ENCODE measurements around the gene EIPR1.
"Not testable (repeated sequence)": the region's sequence is repeated elsewhere in the genome, so short reads cannot be mapped to it uniquely, and the experiment has no call there.

Gene EIPR1

GRCh38 chr2:3399829-3400228 lies 22.2 kb upstream of the EIPR1 start:
- DNase-seq, result no peak

GRCh38 chr2:3399381-3399780 lies 21.8 kb upstream of the EIPR1 start:
- DNase-seq, result no peak

GRCh38 chr2:3398857-3399256 lies 21.2 kb upstream of the EIPR1 start:
- DNase-seq, result no peak

GRCh38 chr2:3396920-3397559 lies 19.4 kb upstream of the EIPR1 start:
- DNase-seq, result no peak

- no peak for DNase-seq
These were observed 14.6 kb upstream of the EIPR1 start for GRCh38 chr2:3392216-3392615.

- no peak for DNase-seq
These were observed 12.4 kb upstream of the EIPR1 start for GRCh38 chr2:3390041-3390440.

- no peak for DNase-seq
These were observed 11.6 kb upstream of the EIPR1 start for GRCh38 chr2:3389193-3389592.

- DNase-seq, result no peak
These were observed 10.8 kb upstream of the EIPR1 start for GRCh38 chr2:3388412-3388738.

DNA sequence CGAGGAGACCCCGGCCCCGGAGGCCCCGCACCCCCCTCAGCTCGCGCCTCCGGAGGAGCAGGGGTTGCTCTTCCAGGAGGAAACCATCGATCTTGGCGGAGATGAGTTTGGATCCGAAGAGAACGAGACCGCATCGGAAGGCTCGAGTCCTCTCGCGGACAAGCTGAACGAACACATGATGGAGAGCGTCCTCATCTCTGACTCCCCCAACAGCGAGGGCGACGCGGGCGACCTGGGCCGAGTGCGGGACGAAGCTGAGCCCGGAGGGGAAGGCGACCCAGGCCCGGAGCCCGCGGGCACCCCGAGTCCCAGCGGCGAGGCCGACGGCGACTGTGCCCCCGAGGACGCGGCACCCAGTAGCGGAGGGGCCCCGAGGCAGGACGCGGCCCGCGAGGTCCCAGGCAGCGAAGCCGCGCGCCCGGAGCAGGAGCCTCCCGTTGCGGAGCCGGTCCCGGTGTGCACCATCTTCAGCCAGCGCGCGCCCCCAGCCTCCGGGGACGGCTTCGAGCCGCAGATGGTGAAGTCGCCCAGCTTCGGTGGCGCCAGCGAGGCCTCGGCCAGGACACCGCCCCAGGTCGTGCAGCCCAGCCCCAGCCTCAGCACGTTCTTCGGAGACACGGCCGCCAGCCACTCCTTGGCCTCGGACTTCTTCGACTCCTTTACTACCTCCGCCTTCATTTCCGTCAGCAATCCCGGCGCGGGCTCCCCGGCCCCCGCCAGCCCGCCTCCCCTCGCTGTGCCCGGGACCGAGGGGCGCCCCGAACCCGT lies 10.2 kb upstream of the EIPR1 start:
- no peak for DNase-seq

GRCh38 chr2:3387011-3387410 lies 9.4 kb upstream of the EIPR1 start:
- no peak for DNase-seq

DNA sequence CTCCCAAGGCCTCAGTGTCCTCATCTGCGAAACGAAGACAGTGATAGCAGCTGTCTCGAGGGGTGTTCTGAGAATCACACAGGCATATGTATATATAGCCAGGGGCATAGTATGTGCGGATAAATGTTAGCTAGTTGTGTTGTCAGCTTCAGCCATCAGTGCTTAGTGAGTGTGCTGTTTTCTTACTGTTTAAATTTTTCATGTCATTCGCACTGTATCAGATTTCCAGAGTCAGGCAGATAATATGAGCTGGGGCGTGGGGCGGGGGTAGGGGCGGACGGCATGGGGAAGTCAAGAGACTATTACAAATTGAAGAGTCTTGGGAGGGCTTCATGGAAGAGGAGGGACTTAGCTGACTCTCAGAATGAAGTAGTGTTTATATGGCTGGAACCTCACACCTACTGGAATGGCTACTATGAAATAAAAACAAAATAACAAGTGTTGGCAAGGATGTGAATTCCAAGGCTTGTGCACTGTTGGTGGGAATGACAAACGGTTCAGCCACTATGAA lies 8.9 kb upstream of the EIPR1 start:
- no peak for DNase-seq

GRCh38 chr2:3379647-3380534 lies 2.3 kb upstream of the EIPR1 start, which contains the start of gene TRAPPC12:
TSS of gene TRAPPC12 (plus strand) at chr2:3379694. CDS start at chr2:3387624, 7,930 bp downstream.
- DNase-seq, result peak; percentile 92

GRCh38 chr2:3379339-3379646 lies 1.7 kb upstream of the EIPR1 start:
- DNase-seq, result no peak

DNA sequence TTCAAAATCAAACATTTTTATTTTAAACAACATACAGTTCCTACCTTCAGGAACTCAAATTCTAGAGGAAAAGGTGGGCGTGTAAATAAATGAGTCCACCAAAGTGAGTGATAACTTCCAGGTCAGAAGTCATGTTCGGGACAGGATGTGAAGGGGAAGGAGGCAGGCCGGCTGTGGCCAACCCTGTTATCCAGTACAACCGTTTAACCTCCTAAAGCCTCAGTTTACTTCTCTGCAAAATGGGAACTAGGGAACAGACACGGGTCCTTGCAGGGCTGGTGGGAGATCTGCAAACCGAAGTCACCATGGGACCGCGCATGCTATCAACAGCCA lies 373 bp downstream of the EIPR1 start:
- peak; percentile 19 for DNase-seq

DNA sequence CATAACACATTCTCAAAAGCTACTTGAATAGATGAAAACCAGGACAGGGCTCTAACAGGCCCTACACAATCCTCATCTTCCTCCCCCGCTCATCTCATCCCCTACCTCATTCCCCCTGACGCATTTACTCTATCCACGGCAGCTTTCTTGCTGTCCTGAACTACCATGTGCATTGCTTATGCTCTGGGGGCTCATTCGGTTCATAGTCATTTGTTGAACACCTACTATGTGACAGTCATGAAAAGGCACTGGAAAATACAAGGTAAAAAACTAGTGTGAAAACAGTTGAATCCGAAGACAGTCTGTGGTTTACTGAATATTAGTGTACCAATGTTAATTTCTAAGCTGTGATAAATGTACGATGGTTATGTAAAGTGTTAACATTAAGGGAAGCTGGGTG lies 797 bp downstream of the EIPR1 start:
- DNase-seq, result no peak

- not testable (repeated sequence) for DNase-seq
These were observed 8.1 kb downstream of the EIPR1 start for GRCh38 chr2:3369340-3370181.

DNA sequence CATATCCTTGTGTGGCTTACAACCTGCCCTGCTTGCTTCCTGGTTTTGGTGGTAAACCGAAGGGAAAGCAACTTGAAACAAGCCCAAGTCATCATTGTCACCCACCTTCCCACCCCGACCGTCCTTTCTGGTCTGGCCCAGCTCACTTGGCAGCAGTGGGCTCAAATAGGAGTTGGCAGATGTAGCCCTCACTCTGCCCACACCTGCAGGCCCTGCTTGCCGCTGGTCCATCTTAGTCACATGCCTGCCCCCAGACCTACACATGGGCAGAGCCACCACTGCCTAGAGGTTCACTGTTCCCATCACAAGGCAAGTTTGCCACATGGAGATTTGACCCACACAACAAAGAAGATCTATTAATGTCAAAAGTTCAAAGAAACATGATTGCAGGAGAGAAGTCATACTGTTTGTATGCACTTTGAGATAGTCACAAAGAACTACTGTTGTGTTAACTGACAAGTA lies 9.3 kb downstream of the EIPR1 start:
- no peak for DNase-seq

GRCh38 chr2:3365219-3365618 lies 12.4 kb downstream of the EIPR1 start:
- no peak for DNase-seq

GRCh38 chr2:3361518-3362389 lies 15.9 kb downstream of the EIPR1 start:
- DNase-seq, result no peak

- no peak for DNase-seq
These were observed 19.7 kb downstream of the EIPR1 start for GRCh38 chr2:3357926-3358325.

- DNase-seq, result not testable (repeated sequence)
These were observed 20.2 kb downstream of the EIPR1 start for GRCh38 chr2:3357446-3357845.

- no peak for DNase-seq
These were observed 20.8 kb downstream of the EIPR1 start for GRCh38 chr2:3356799-3357198.
